Naive thymus-derived CD8-positive, alpha-beta T cell (primary cell): Measurements from ENCODE around the gene GALNT18. TPM values are rescaled to one million over a fixed set of nuclear protein-coding genes. Genes with fewer than 3 reads are reported as not detected.

Experiments used
- ATAC-seq, 2 donors: fragments of 150-1000 bp; cut with Tn5 transposase in 1 of 2; sonication (Bioruptor Pico), chemical (Tn5 transposase) in 1 of 2; 1 replicate in 1 of 2; 2 replicates in 1 of 2; pipeline ENCODE4 v1.10.0; 2021; ENCODE audit warnings: mild to moderate bottlenecking in 2 of 2, moderate library complexity in 2 of 2
- POLR2A ChIA-PET: fragments of 350-600 bp; sonication (Branson Sonifier 250); formaldehyde crosslinking; loops from one replicate; lab custom pipeline; 2021; ENCODE audit warnings: antibody characterized with exemption; lab: Charles Lee
- DNase-seq, 10 donors: peaks; one replicate each; pipeline versions ENCODE4 v3.0.0 to v3.0.0-alpha.2; 2020 to 2022
- H3K27ac Mint-ChIP-seq, 10 donors: one replicate each; pipeline ENCODE4 v1.8.0; 2020 to 2022; ENCODE audit warnings: mild to moderate bottlenecking in 10 of 10, mixed read lengths in 10 of 10, moderate library complexity in 4 of 10, inconsistent platforms in 1 of 10
- H3K27me3 Mint-ChIP-seq, 5 donors: one replicate each; pipeline ENCODE4 v1.8.0; 2021 to 2022; ENCODE audit warnings: mixed read lengths in 5 of 5
- H3K36me3 Mint-ChIP-seq, 3 donors: one replicate each; pipeline ENCODE4 v1.8.0; 2020 to 2022; ENCODE audit warnings: mixed read lengths in 3 of 3, mild to moderate bottlenecking in 2 of 3, inconsistent platforms in 1 of 3
- H3K4me1 Mint-ChIP-seq, 4 donors: one replicate each; pipeline ENCODE4 v1.8.0; 2021 to 2022; ENCODE audit warnings: mixed read lengths in 4 of 4
- H3K4me3 Mint-ChIP-seq, 10 donors: one replicate each; pipeline ENCODE4 v1.8.0; 2020 to 2022; ENCODE audit warnings: mild to moderate bottlenecking in 10 of 10, mixed read lengths in 10 of 10, moderate library complexity in 6 of 10, inconsistent platforms in 1 of 10
- H3K9me3 Mint-ChIP-seq, 9 donors: one replicate each; pipeline ENCODE4 v1.8.0; 2020 to 2022; ENCODE audit warnings: mixed read lengths in 9 of 9, mild to moderate bottlenecking in 3 of 9, inconsistent platforms in 1 of 9, moderate library complexity in 1 of 9
- polyA plus RNA-seq, 3 donors: library from polyadenylated mRNA; unstranded; fragments of 300-500 nt; fragmentation: Illumina TruSeq; gene quantifications; one replicate each; pipeline ENCODE4 v1.2.3, GENCODE V29; 2021
- total RNA-seq, 8 experiments: library from RNA in 2 of 8; stranded (reverse) in 2 of 8; gene quantifications; one replicate each; pipeline ENCODE4 v1.2.3 and lab custom pipeline; 2021 to 2026

The GALNT18 gene
- not detected for total RNA-seq
- polyA plus RNA-seq: not detected
- total RNA-seq (lab: John Stamatoyannopoulos, UW): 0 to 1.2 (median 0.17) reads per million in 6 experiments

DNA sequence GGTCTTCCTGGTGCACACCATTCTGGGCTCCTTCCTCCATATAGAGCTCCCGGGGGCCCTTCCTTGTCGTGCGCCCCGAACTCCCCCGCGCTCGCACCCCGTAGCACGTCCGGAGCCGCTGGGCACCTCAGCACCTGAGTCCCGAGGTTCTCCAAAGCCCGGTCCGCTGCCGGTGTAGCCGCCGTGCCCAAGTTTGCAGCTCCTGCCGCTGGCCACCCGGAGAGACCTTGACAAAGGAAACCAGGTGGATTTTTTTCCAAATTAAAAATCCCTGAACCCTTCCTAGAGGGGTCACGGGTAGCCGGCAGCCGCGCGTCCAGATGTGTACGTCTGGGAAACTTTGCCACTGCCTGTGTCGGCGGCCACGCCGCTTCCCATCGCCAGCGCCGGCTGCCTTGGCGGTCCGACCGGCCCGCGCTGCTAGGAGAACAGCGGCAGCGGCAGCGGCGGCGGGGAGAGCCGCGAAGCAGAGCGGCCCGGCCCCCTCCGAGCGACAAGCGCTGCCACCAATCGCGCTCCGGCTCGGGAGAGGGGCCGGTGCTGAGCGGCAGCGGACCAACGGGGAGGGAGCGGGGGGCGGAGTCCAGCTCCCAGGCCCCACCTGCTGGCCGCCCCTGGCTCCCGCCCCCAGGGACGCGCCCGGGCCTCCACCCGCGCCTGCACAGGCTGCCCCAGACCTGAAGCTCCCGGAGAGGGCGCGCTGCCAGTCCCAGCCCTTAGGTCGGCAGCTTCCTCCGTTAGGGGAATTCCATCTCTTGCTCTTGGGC lies at the start of gene GALNT18:
GALNT18 (minus strand) TSS at position 433 of the 767 bp plus-strand sequence.
- Mint-ChIP-seq H3K27ac (no peak within 1 kb of the TSS), H3K9me3 (no peaks in the 10 kb centered on the region), H3K27me3 (peaks cover 16 to 40% (median 37%) of the 10 kb centered on the region in 5 donors), H3K36me3 (no peaks in the 10 kb centered on the region), H3K4me1 (peaks cover 0 to 16% (median 9%) of the 10 kb centered on the region in 4 donors), H3K4me3 (peak within 1 kb of the TSS; percentile 7 to 75 (median 57))
- POLR2A ChIA-PET: no interaction called here
- DNase-seq (peak in 8 of 10 donors; percentile 4 to 37 (median 23)), ATAC-seq (peak; percentile 79 to 96)

- Mint-ChIP-seq H3K27ac (no peak overlapping the region), H3K9me3 (peaks cover 0 to 5% (median 0%) of the 10 kb centered on the region in 9 donors), H3K4me3 (no peak overlapping the region), H3K27me3 (peaks cover 16 to 42% (median 25%) of the 10 kb centered on the region in 5 donors), H3K36me3 (peaks cover 0 to 4% (median 0%) of the 10 kb centered on the region in 3 donors), H3K4me1 (no peaks in the 10 kb centered on the region)
- POLR2A ChIA-PET: no interaction called here
- DNase-seq: no peak
- ATAC-seq: no peak
Measured at GRCh38 chr11:11670574-11670973, 48.8 kb upstream of the GALNT18 start.

DNA sequence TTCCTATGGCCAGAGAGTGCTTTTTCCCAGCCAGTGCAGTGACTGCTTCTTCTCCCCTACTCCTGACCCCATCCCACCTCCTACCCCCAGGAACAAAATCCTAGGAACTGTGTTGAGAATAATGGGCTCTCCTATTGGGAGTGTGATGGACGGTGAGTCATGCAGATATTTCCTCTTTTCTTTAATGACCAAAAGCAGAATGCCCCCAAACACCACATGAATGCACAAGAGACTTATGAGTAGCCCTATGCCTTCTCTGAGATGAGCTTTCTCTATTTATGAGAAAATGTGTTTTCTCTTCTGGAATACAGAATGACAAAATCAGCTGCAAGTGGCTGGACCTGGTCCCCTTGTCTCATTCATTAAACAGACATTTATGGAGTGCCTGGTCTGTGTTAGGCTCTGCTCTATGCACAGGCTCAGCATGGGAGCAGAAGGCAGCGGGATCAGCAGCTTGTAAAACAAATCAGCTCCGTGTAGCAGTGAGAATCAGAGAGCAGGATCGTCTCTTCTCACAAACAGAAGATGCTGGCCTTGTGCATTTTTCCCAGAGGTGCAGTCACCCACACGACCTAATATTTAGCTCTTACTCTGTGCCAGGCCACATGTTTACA lies 47.5 kb upstream of the GALNT18 start:
- Mint-ChIP-seq H3K27me3 (peaks cover 19 to 51% (median 28%) of the 10 kb centered on the region in 5 donors), H3K27ac (no peak overlapping the region), H3K9me3 (peaks cover 0 to 5% (median 0%) of the 10 kb centered on the region in 9 donors), H3K4me3 (no peak overlapping the region), H3K4me1 (no peaks in the 10 kb centered on the region), H3K36me3 (peaks cover 0 to 4% (median 0%) of the 10 kb centered on the region in 3 donors)
- DNase-seq: no peak
- ATAC-seq: no peak
- POLR2A ChIA-PET: no interaction called here

GRCh38 chr11:11668781-11669180 lies 47.0 kb upstream of the GALNT18 start:
- H3K27ac Mint-ChIP-seq: no peak overlapping the region
- no peak overlapping the region for H3K4me3 Mint-ChIP-seq
- no peaks in the 10 kb centered on the region for H3K4me1 Mint-ChIP-seq
- DNase-seq: no peak
- peaks cover 0 to 4% (median 0%) of the 10 kb centered on the region in 3 donors for H3K36me3 Mint-ChIP-seq
- peaks cover 0 to 5% (median 0%) of the 10 kb centered on the region in 9 donors for H3K9me3 Mint-ChIP-seq
- H3K27me3 Mint-ChIP-seq: peaks cover 17 to 57% (median 28%) of the 10 kb centered on the region in 5 donors
- POLR2A ChIA-PET: no interaction called here
- no peak for ATAC-seq

DNA sequence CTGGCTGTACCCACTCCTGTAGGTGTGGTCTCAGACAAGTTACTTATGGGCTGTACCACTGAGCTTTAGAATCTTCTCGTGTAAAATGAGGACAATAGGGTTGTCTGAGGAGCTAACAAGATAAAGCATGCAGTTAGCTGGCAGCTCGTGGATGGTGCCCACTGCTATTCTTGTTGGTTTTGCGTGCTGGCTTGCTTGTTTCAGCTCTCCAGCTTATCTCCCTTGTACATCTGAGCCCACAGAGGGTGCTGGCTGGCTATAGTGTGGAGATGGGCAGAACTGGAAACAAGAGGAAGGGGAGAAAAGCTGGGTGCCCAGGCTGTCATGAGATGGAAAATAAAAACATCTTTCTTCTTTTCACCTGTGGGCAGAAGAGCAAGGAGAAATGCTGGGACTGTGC lies 46.5 kb upstream of the GALNT18 start:
- peaks cover 0 to 4% (median 0%) of the 10 kb centered on the region in 3 donors for H3K36me3 Mint-ChIP-seq
- no peaks in the 10 kb centered on the region for H3K4me1 Mint-ChIP-seq
- H3K9me3 Mint-ChIP-seq: peaks cover 0 to 5% (median 0%) of the 10 kb centered on the region in 9 donors
- POLR2A ChIA-PET: no interaction called here
- H3K27me3 Mint-ChIP-seq: peaks cover 17 to 62% (median 27%) of the 10 kb centered on the region in 5 donors
- DNase-seq (no peak), ATAC-seq (no peak)
- H3K4me3 Mint-ChIP-seq: no peak overlapping the region
- H3K27ac Mint-ChIP-seq: no peak overlapping the region

GRCh38 chr11:11667056-11667455 lies 45.3 kb upstream of the GALNT18 start:
- POLR2A ChIA-PET: no interaction called here
- H3K27me3 Mint-ChIP-seq: peaks cover 17 to 60% (median 27%) of the 10 kb centered on the region in 5 donors
- DNase-seq (no peak), ATAC-seq (no peak)
- H3K4me1 Mint-ChIP-seq: no peaks in the 10 kb centered on the region
- H3K4me3 Mint-ChIP-seq: no peak overlapping the region
- H3K27ac Mint-ChIP-seq: no peak overlapping the region
- peaks cover 0 to 4% (median 0%) of the 10 kb centered on the region in 3 donors for H3K36me3 Mint-ChIP-seq
- peaks cover 0 to 5% (median 0%) of the 10 kb centered on the region in 9 donors for H3K9me3 Mint-ChIP-seq

GRCh38 chr11:11665407-11665806 lies 43.6 kb upstream of the GALNT18 start:
- H3K36me3 Mint-ChIP-seq: peaks cover 0 to 4% (median 0%) of the 10 kb centered on the region in 3 donors
- peaks cover 0 to 5% (median 0%) of the 10 kb centered on the region in 9 donors for H3K9me3 Mint-ChIP-seq
- H3K4me3 Mint-ChIP-seq: no peak overlapping the region
- POLR2A ChIA-PET: no interaction called here
- H3K4me1 Mint-ChIP-seq: no peaks in the 10 kb centered on the region
- no peak overlapping the region for H3K27ac Mint-ChIP-seq
- H3K27me3 Mint-ChIP-seq: peaks cover 16 to 53% (median 26%) of the 10 kb centered on the region in 5 donors
- DNase-seq (no peak), ATAC-seq (no peak)

DNA sequence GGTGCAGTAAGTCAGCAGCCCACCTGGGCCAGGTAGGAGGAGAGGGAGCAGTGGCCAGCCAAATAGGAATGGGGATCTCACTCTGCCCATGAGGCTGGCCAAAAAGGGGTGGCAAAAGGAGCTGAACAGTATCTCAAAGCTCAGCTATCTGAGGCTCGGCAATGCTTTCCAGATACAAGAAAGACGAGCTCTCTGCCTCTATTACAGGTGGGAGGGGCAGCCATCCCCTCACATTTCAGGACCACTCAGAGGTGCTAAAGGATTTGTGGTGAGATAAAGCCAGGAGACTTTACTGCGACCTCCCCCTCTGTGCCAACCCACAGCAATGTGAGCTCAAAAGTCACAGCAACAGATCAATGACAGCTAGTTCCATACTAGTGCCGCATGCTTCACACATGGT lies 42.1 kb upstream of the GALNT18 start:
- Mint-ChIP-seq H3K4me3 (no peak overlapping the region), H3K27me3 (peaks cover 16 to 53% (median 26%) of the 10 kb centered on the region in 5 donors), H3K9me3 (peaks cover 0 to 5% (median 0%) of the 10 kb centered on the region in 9 donors), H3K36me3 (peaks cover 0 to 4% (median 0%) of the 10 kb centered on the region in 3 donors), H3K4me1 (no peaks in the 10 kb centered on the region), H3K27ac (no peak overlapping the region)
- POLR2A ChIA-PET: no interaction called here
- no peak for DNase-seq
- ATAC-seq: no peak

DNA sequence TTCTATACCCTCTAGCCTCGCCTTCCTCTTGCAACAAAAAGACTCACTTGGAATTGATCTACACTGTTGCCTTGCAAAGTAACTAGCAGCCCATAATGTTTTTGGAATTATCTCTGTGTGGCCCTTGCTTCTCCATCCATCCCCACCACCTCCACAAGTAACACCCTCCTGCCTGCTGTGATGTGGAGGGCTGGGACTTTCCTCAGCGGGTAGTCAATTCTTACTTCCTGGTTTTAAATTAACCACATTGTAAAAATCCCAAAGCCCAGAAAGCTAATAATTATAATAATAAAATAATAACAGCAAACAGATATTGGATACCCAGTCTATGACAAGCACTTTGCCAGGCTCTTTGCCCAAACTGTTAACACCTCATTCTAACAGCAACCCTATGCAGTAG lies 40.8 kb upstream of the GALNT18 start:
- Mint-ChIP-seq H3K27me3 (peaks cover 14 to 42% (median 23%) of the 10 kb centered on the region in 5 donors), H3K4me3 (no peak overlapping the region), H3K4me1 (no peaks in the 10 kb centered on the region), H3K27ac (no peak overlapping the region), H3K36me3 (peaks cover 0 to 4% (median 0%) of the 10 kb centered on the region in 3 donors), H3K9me3 (peaks cover 0 to 5% (median 0%) of the 10 kb centered on the region in 9 donors)
- POLR2A ChIA-PET: no interaction called here
- DNase-seq (no peak), ATAC-seq (no peak)

GRCh38 chr11:11661326-11662040 lies 39.7 kb upstream of the GALNT18 start:
- Mint-ChIP-seq H3K27me3 (peaks cover 8 to 39% (median 17%) of the 10 kb centered on the region in 5 donors), H3K4me3 (no peak overlapping the region), H3K9me3 (no peaks in the 10 kb centered on the region), H3K4me1 (no peaks in the 10 kb centered on the region), H3K36me3 (no peaks in the 10 kb centered on the region), H3K27ac (no peak overlapping the region)
- ATAC-seq: no peak
- POLR2A ChIA-PET: no interaction called here
- no peak for DNase-seq

DNA sequence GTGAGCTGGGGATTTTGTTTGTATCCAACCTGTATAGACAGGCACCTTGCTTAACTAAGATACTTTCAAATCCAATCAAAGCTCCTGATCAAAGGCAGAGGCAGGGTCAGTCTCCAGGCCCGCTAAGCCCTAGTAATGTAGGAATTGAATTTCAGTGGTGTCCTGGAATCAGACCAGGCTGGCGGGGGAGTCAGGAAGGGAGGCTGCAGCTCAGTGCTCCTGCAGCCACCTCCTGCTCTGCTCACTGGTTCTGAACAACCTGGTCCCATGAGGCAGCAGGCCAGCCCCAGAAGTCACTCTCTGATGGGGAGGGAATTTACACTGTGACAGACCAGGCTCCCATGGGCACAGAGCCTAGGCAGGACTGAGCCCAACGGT lies 38.5 kb upstream of the GALNT18 start:
- H3K9me3 Mint-ChIP-seq: no peaks in the 10 kb centered on the region
- DNase-seq (no peak), ATAC-seq (no peak)
- POLR2A ChIA-PET: no interaction called here
- H3K36me3 Mint-ChIP-seq: no peaks in the 10 kb centered on the region
- H3K27me3 Mint-ChIP-seq: peaks cover 8 to 35% (median 11%) of the 10 kb centered on the region in 5 donors
- no peaks in the 10 kb centered on the region for H3K4me1 Mint-ChIP-seq
- no peak overlapping the region for H3K27ac Mint-ChIP-seq
- H3K4me3 Mint-ChIP-seq: no peak overlapping the region

DNA sequence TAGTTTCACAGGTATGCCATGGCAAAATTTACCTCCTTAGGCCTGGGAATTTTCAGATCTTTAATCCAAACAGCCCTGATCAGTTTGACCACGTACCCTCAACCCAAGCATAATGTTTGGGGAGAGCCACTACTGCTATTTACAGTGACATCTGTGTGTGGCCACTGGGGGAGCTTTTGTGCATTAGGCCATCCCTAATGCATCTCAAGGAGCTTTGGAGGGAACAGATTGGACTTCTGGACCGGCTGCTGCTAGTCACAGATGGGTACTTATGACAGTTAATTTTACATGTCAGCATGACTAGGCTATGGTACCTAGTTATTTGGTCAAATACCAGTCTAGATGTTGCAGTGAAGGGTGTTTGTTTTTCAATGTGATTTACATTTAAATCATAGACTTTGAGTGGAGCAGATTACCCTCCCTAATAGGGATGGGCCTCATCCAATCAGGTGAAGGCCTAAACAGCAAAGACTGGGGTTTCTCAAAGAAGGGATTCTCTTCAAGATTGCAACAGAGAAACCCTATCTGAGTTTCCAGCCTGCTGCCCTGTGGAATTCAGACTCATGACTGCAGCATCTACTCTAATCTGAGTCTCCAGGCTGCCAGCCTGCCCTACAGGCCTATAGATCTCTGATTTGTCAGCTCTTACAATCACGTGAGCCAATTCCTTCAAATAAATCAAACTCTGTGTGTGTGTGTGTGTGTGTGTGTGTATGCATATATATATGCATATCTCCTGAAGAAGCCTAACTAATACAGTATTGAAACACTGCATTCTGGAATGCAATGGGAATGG lies 38.0 kb upstream of the GALNT18 start:
- Mint-ChIP-seq H3K27me3 (peaks cover 8 to 38% (median 10%) of the 10 kb centered on the region in 5 donors), H3K27ac (no peak overlapping the region), H3K9me3 (no peaks in the 10 kb centered on the region), H3K4me1 (no peaks in the 10 kb centered on the region), H3K36me3 (no peaks in the 10 kb centered on the region), H3K4me3 (no peak overlapping the region)
- no peak for ATAC-seq
- POLR2A ChIA-PET: no interaction called here
- DNase-seq: no peak
